ENCODE results near the gene FSTL5. TPM values are rescaled to one million over a fixed set of nuclear protein-coding genes. Genes with fewer than 3 reads are reported as not detected.
A peak's percentile ranks its signal among the peaks of the same experiment; 100 is the strongest.

The FSTL5 gene
- polyA plus RNA-seq, 3 donors, result not detected

DNA sequence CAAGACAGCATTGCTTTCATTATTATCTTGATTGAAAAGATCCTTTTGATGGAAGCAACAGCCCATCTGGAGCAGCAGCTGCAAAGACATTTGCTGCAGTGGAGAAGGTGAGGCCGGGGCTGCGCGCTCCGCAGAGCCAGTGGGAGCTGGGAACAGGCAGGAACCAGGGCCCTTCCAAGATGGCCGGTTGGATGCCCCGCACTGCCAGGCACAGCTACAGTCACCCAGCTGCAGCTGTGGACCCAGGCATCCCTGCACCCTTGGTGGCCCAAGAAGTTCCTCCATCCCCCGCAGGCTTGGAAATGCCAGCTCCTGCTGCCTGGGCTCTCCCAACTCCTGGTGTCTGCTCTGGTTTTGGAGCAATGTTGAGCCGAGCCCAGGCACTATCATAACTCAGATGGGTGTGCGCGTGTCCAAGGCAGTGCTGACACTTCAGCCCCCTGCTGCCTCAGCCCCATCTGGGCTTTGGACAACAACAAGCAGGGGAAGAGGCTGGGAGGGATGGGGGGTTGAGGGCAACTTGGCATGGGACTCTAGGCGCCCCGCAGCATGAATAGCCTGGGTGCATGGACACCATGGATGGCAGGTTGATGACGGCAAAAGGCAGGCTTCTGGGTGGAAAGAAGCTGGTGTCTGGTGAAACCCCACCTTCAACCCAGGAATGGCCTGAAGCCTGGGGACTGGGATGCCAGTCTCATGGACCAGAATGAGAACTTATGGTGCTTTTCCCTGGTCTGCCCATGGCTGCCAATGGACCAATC, 371.8 kb downstream of the FSTL5 start:
- no peak overlapping the region for H3K27ac Mint-ChIP-seq
- H3K4me1 Mint-ChIP-seq, result no peaks in the 10 kb centered on the region
- no peaks in the 10 kb centered on the region for H3K36me3 Mint-ChIP-seq
- intact Hi-C loops (cut with micrococcal nuclease), result no loop called here
- H3K9me3 ChIP-seq (replicated peaks in 1 of 2; ENCODE audit: control insufficient read depth in 1 of 2, insufficient read depth in 1 of 2, low read length in 2 of 2), result peaks cover 9 to 20% of the 10 kb centered on the region in 2 donors
- no peaks in the 10 kb centered on the region for H4K20me1 ChIP-seq (ENCODE audit: insufficient read depth, low read length)
- no peak overlapping the region for H3K9ac ChIP-seq (ENCODE audit: insufficient read depth, low read length, poor library complexity, severe bottlenecking)
- no peak overlapping the region for H3K4me3 ChIP-seq (replicated peaks in 1 of 3; ENCODE audit: low read depth in 2 of 3, low read length in 3 of 3)
- no peaks in the 10 kb centered on the region for H3K27me3 ChIP-seq (ENCODE audit: control insufficient read depth in 2 of 2, insufficient read depth in 2 of 2, low read length in 2 of 2)
- no peaks in the 10 kb centered on the region for H3K36me3 ChIP-seq (replicated peaks in 1 of 2; ENCODE audit: control insufficient read depth in 1 of 2, insufficient read depth in 2 of 2, low read length in 2 of 2)
- 85% methylated on average over 10 of the region's 13 CpGs for WGBS (ENCODE audit: insufficient coverage)
- DNase-seq, result peak in 1 of 3 donors; percentile 1
- H3K4me1 ChIP-seq (ENCODE audit: control insufficient read depth in 1 of 2, insufficient read depth in 2 of 2, low read length in 2 of 2), result no peaks in the 10 kb centered on the region
- no peaks in the 10 kb centered on the region for H3K79me2 ChIP-seq (ENCODE audit: insufficient read depth, low read length)
- TF ChIP-seq, protein P1, sequence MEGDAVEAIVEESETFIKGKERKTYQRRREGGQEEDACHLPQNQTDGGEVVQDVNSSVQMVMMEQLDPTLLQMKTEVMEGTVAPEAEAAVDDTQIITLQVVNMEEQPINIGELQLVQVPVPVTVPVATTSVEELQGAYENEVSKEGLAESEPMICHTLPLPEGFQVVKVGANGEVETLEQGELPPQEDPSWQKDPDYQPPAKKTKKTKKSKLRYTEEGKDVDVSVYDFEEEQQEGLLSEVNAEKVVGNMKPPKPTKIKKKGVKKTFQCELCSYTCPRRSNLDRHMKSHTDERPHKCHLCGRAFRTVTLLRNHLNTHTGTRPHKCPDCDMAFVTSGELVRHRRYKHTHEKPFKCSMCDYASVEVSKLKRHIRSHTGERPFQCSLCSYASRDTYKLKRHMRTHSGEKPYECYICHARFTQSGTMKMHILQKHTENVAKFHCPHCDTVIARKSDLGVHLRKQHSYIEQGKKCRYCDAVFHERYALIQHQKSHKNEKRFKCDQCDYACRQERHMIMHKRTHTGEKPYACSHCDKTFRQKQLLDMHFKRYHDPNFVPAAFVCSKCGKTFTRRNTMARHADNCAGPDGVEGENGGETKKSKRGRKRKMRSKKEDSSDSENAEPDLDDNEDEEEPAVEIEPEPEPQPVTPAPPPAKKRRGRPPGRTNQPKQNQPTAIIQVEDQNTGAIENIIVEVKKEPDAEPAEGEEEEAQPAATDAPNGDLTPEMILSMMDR (IDR thresholded peaks at IDR 0.05), result no peak
- peaks cover 1 to 16% (median 7%) of the 10 kb centered on the region in 7 donors for H3K9me3 Mint-ChIP-seq
- H3K4me2 ChIP-seq (replicated peaks; ENCODE audit: extremely low read depth, low read length, poor library complexity, severe bottlenecking), result no peak overlapping the region
- H3K4me3 Mint-ChIP-seq, result no peak overlapping the region
- H2AFZ ChIP-seq (ENCODE audit: insufficient read depth, low read depth, low read length, poor library complexity, severe bottlenecking), result no peak overlapping the region
- H3K27ac ChIP-seq (ENCODE audit: low read depth in 1 of 2, low read length in 2 of 2), result no peak overlapping the region
- no peaks in the 10 kb centered on the region for H3K27me3 Mint-ChIP-seq (ENCODE audit: low read depth in 3 of 3)

DNA sequence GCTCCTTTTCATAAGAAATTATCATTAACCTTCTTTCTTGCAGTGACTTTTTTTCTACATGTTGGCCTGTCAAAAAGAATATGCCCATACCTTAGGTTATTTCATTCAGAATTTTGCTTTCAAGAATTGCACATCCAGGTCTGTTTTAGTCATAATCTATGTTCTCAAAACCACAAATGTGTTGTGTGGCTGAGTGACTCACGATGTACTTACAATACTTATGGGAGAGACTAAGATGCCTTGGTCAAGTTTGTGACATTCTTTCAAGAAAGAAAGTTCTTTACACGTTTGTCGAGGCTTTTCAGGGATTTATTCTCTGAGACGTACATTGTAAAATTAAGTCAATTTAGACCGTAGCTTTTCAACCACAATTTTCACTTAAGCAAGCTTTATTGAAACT, 396.7 kb downstream of the FSTL5 start:
- H3K4me3 Mint-ChIP-seq, result no peak overlapping the region
- H3K9ac ChIP-seq (ENCODE audit: insufficient read depth, low read length, poor library complexity, severe bottlenecking), result no peak overlapping the region
- no peaks in the 10 kb centered on the region for H3K4me1 Mint-ChIP-seq
- H3K4me2 ChIP-seq (replicated peaks; ENCODE audit: extremely low read depth, low read length, poor library complexity, severe bottlenecking), result no peak overlapping the region
- H3K36me3 Mint-ChIP-seq, result no peaks in the 10 kb centered on the region
- H4K20me1 ChIP-seq (ENCODE audit: insufficient read depth, low read length), result no peaks in the 10 kb centered on the region
- no peaks in the 10 kb centered on the region for H3K4me1 ChIP-seq (ENCODE audit: control insufficient read depth in 1 of 2, insufficient read depth in 2 of 2, low read length in 2 of 2)
- no peak overlapping the region for H3K27ac Mint-ChIP-seq
- no peaks in the 10 kb centered on the region for H3K36me3 ChIP-seq (replicated peaks in 1 of 2; ENCODE audit: control insufficient read depth in 1 of 2, insufficient read depth in 2 of 2, low read length in 2 of 2)
- TF ChIP-seq, protein P1 (IDR thresholded peaks at IDR 0.05), result no peak
- no peaks in the 10 kb centered on the region for H3K79me2 ChIP-seq (ENCODE audit: insufficient read depth, low read length)
- H3K9me3 Mint-ChIP-seq, result peaks cover 0 to 6% (median 0%) of the 10 kb centered on the region in 7 donors
- H3K4me3 ChIP-seq (replicated peaks in 1 of 3; ENCODE audit: low read depth in 2 of 3, low read length in 3 of 3), result no peak overlapping the region
- H3K27ac ChIP-seq (ENCODE audit: low read depth in 1 of 2, low read length in 2 of 2), result no peak overlapping the region
- 100% methylated on average over 2 of the region's 5 CpGs for WGBS (ENCODE audit: insufficient coverage)
- no peaks in the 10 kb centered on the region for H3K27me3 ChIP-seq (ENCODE audit: control insufficient read depth in 2 of 2, insufficient read depth in 2 of 2, low read length in 2 of 2)
- H3K27me3 Mint-ChIP-seq (ENCODE audit: low read depth in 3 of 3), result peaks cover 0 to 1% (median 0%) of the 10 kb centered on the region in 3 donors
- H2AFZ ChIP-seq (ENCODE audit: insufficient read depth, low read depth, low read length, poor library complexity, severe bottlenecking), result no peak overlapping the region
- intact Hi-C loops (cut with micrococcal nuclease), result no loop called here
- no peaks in the 10 kb centered on the region for H3K9me3 ChIP-seq (replicated peaks in 1 of 2; ENCODE audit: control insufficient read depth in 1 of 2, insufficient read depth in 1 of 2, low read length in 2 of 2)
- DNase-seq, result no peak
